GM10266 (cell line): Measurements from ENCODE around the gene ACER1.
A peak's percentile ranks its signal among the peaks of the same experiment; 100 is the strongest.

Source experiments
- DNase-seq: peaks from one replicate; pipeline ENCODE4 v3.0.0; 2012; ENCODE audit errors: extremely low spot score
- TF ChIP-seq, protein P1 (sequence below): IDR thresholded peaks from 2 replicates; pipeline ENCODE4 v1.5.1; 2012; ENCODE audit warnings: mild to moderate bottlenecking, low read depth; ENCODE audit not compliant: control insufficient read depth, insufficient read depth; ENCODE audit errors: missing control alignments

The ACER1 gene

DNA sequence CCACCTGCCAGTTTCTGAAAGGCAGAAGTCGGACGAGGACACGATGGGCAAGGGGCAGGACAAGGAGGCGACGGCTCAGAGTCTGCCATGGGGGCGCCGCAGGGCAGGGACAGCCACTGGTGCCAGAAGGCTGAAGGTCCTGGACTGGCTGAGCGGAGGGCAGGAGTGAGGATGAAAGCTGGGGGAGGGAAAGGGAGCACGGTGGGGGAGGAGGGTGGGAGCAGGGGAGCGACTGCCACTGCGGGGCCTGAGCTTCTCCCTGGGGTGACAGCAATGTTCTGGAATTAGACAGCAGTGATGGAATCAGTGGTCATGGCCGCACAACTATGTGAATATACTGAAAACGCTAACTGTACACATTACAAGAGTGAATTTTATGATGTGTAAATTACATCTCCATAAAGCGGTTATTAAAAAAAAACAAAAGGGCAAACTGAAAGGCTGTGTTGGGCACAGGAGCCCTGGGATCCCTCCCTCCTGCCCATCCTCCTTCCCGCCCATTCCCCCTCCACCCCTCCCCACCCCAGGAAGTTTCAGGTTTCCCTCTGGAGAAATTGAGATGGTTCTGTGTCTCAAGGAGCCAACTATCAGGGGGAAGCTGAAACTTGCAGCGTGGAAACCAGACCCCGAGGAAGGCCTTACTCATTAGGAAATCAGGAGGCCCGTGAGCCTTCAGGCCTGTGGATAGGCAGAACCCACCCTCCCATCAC lies 69.5 kb downstream of the ACER1 start:
- TF ChIP-seq, protein P1, sequence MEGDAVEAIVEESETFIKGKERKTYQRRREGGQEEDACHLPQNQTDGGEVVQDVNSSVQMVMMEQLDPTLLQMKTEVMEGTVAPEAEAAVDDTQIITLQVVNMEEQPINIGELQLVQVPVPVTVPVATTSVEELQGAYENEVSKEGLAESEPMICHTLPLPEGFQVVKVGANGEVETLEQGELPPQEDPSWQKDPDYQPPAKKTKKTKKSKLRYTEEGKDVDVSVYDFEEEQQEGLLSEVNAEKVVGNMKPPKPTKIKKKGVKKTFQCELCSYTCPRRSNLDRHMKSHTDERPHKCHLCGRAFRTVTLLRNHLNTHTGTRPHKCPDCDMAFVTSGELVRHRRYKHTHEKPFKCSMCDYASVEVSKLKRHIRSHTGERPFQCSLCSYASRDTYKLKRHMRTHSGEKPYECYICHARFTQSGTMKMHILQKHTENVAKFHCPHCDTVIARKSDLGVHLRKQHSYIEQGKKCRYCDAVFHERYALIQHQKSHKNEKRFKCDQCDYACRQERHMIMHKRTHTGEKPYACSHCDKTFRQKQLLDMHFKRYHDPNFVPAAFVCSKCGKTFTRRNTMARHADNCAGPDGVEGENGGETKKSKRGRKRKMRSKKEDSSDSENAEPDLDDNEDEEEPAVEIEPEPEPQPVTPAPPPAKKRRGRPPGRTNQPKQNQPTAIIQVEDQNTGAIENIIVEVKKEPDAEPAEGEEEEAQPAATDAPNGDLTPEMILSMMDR = no peak
- DNase-seq = no peak

DNA sequence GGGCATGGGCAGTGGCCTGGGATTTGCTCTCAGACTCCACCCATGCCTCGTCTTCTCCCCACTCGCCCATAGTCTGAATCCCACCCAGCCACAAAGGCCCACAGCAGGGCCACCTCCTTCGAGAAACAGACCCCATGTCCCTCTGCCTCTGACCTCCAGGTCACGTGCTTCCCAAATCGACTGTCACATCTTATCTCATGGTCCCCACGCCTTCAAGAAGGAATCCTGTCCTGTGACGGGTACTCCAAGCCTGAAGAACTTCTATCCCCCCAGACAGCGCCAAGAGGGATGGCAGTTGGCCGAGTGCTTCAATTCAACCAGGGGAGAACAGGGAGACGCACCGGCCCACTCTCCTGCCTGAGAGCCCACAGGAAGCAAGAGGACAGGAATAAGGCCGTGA lies 70.1 kb downstream of the ACER1 start:
- TF ChIP-seq, protein P1 = no peak
- DNase-seq = no peak

DNA sequence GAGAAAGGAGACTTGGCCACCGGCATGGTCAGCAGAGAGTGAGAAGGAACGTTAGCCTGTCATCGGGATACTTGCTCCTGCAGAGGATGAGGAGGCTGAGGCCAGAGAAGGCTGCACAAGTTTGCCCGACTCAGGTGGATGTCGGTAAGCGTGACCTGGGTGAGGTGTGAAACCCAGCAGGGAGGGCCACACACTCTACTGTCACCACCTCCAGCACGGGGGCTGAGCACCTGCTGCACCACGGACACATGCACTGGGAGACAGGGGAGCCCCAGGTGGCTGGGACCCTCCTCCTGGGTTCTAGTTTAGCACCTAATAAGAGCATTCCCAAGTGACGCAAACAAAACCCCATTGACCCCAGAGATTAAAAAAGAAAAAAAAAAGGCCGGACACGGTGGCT lies 70.9 kb downstream of the ACER1 start:
- no peak for DNase-seq
- TF ChIP-seq, protein P1 = no peak

DNA sequence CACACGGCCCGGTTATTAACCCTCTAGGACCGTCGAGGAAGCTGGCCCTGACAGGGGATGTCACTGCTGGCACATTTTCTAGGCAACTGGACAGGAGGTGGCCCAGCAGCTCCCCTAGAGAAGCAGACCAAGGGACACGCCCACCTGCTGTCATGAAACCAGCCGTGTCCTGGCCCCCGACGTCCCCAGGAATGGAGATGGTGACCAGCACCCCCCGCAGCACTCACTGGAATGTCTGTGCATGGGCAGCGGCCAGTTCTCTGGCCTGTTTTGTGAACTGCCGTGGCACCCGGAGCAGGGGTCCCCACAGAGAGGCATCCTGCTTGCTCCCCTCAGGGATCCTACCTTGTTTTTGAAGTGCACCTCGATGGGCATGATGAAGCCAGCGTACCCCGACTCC lies 71.5 kb downstream of the ACER1 start:
- DNase-seq = no peak
- TF ChIP-seq, protein P1 = no peak

DNA sequence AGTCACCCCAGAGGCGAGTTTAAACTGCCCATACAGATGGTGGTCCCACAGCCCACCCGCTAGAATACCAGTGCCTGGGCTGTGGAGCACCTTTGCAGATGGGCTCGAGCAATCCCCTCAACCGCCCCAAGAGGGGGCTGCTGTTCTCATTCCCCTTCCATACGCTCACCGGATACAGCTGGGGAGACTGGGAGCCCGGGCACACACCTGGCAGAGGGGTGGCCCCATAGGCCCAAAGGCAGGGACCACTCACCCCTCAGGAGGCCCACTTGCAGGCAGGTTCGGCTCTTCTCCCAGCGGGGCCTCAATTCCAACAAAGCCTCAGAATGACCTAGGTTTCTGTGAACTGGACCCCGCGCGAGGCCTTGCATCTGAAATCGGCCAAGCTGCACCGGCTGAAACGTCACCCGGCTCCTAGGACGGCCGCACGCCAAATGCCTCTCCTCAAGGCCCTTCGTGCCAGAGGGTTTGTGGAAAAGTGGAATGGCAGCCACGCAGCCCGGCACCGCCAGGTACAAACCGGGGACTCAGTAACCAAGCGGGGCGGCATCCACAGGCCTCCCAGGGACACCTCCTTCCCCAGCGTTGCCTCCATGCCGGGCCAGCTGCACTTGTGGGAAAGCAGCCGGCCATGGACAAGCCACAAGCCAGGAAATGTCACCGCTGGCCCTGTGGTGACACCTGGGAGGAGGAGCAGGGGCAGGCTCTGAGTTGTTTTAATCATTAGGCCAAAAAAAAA lies 72.3 kb downstream of the ACER1 start:
- no peak for DNase-seq
- TF ChIP-seq, protein P1 = peak; percentile 50

GRCh38 chr19:6260376-6260775 lies 73.0 kb downstream of the ACER1 start:
- DNase-seq = no peak
- TF ChIP-seq, protein P1 = no peak

DNA sequence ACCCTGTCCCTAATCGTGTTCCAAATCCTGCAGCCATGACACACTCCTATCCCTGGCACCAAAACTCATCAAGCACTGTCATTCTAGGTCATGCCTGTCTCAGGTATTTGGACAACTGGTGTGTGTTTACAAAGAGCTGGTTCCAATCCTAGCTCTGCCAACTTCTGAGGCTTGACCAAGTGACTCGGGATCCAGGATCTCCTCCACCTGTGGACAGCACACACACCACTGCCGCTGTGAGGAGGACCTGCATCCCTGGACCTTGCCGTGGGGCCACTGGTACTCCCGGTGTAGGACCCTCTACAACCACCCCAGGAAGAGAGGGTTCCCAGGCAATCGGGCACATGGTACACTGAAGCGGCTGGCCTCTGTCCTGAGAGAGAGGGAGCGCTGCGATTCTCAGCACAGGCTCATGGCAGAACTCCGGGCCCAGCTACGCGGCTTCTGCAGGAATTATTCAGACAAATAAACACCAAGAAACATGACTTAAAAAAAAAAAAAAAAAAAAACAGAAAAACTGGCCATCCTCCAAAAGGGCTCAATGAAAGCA lies 74.0 kb downstream of the ACER1 start:
- TF ChIP-seq, protein P1 = no peak
- no peak for DNase-seq
